ENCODE measurements around the gene BCL2L1.
"Not testable (repeated sequence)": the region's sequence is repeated elsewhere in the genome, so short reads cannot be mapped to it uniquely, and the experiment has no call there.

Gene BCL2L1

GRCh38 chr20:31642837-31643236 lies 79.8 kb downstream of the BCL2L1 start:
- DNase-seq, result no peak

- DNase-seq, result no peak
Measured at GRCh38 chr20:31641391-31641790, 81.3 kb downstream of the BCL2L1 start.

- no peak for DNase-seq
Measured at GRCh38 chr20:31640259-31640658, 82.4 kb downstream of the BCL2L1 start.

GRCh38 chr20:31638816-31639215 lies 83.9 kb downstream of the BCL2L1 start:
- no peak for DNase-seq

DNA sequence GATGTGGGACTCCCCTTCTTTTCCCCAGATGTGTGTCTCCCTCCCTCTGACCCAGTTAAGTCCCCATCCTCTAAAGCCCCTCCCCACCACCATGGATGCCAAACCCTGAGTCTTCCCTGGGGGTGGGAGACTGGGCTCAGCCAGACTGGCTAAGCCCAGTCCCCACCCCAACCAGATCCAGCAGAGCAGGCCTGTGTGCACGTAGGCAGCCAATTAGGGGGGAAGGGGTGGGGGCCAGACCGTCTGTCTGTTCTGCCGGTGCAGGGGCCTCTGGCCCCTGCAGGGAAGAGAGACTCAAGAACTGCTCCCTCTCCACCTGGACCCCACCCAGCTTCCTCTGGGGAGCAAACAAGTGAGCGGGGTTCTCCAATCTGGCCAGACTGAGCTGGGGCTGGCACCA lies 84.4 kb downstream of the BCL2L1 start:
- DNase-seq, result peak; percentile 15

DNA sequence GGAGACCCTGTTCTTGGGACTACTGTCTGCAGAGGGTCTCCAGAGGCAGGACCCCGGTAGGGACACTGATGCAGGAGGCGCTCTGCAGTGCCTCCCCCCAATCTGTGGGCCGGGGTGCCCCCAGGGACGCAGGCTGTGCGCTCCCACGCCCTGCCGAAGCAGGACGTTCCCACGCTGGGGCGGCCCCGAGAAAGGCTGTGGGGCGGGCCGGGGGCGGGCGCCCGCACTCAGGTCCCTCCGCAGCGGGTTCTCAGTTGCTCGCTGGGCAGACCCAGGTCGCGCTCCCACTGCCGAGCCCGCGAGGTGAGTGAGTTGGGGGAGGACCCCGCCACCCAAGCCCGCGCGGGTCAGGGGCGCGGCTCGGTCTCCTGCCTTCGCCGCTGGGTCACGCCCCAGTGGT lies 85.0 kb downstream of the BCL2L1 start, which contains the start of gene COX4I2:
Gene COX4I2, plus strand, starts transcription at position 253 of the 400 bp plus-strand sequence. CDS start 1,106 bp downstream, outside the sequence.
- DNase-seq, result no peak

GRCh38 chr20:31633339-31633914 lies 89.2 kb downstream of the BCL2L1 start:
- no peak for DNase-seq

- no peak for DNase-seq
Measured at GRCh38 chr20:31632548-31633338, 89.9 kb downstream of the BCL2L1 start.

DNA sequence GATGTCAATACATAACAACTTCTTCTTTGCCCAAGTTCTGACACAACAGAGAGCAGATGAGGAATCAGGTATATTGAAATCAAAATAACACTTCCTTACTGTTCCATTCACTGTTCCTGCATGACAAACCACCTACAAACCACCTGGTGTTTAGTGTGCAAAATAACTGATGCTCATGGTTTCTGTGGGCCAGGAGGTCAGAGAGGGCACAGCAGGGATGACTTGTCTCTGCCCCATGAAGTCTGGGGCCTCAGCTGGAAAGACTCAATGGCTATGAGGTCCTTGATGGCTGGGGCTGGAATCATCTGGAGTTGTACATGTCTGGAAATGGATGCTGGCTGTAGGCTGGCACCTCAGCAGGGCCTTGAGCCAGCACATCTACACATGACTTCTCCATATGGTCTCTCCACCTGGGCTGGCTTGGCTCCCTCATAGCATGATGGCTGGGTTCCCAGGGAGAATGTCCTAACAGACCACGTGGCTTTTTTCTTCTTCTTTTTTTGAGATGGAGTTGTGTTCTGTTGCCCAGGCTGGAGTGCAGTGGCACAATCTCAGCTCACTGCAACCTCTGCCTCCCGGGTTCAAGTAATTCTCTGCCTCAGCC lies 92.4 kb downstream of the BCL2L1 start:
- peak; percentile 90 for DNase-seq

DNA sequence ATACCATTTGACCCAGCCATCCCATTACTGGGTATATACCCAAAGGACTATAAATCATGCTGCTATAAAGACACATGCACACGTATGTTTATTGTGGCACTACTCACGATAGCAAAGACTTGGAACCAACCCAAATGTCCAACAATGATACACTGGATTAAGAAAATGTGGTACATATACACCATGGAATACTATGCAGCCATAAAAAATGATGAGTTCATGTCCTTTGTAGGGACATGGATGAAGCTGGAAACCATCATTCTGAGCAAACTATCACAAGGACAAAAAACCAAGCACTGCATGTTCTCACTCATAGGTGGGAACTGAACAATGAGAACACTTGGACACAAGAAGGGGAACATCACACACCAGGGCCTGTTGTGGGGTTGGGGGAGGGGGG lies 94.6 kb downstream of the BCL2L1 start:
- not testable (repeated sequence) for DNase-seq

DNA sequence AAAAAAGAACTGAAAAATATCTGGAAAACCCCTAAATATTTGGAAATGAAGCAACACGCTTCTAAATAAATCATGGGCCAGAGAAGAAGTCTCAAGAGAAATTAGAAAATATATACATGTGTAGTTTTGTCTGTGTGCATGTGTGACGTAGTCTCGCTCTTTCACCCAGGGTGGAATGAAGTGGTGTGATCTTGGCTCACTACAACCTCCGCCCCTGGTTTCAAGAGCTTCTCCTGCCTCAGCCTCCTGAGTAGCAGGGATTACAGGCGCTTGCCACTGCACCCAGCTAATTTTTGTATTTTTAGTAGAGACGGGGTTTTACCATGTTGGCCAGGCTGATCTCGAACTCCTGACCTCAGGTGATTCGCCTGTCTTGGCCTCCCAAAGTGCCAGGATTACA lies 96.1 kb downstream of the BCL2L1 start:
- not testable (repeated sequence) for DNase-seq

- not testable (repeated sequence) for DNase-seq
Measured at GRCh38 chr20:31623123-31623505, 99.6 kb downstream of the BCL2L1 start.

DNA sequence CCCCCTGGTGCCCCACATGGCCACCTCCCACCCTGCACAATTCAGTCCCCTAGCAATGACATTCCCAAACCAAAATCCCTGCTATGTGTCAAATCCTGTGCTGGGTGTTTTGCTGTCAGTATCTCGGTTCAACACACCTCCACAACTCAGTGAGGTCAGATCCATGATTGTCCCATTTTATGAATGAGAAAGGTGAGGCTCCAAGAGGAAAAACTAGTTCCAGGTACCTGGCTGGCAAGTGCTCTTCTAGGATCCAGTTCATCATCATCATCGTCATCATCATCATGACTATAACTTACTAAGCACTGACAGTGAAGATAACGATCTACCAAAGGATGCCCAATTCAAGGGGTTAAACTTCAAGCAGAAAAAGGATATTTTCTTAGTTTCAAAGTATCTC lies 102.4 kb downstream of the BCL2L1 start:
- DNase-seq, result no peak

GRCh38 chr20:31617432-31618104 lies 105.1 kb downstream of the BCL2L1 start:
- DNase-seq, result no peak

DNA sequence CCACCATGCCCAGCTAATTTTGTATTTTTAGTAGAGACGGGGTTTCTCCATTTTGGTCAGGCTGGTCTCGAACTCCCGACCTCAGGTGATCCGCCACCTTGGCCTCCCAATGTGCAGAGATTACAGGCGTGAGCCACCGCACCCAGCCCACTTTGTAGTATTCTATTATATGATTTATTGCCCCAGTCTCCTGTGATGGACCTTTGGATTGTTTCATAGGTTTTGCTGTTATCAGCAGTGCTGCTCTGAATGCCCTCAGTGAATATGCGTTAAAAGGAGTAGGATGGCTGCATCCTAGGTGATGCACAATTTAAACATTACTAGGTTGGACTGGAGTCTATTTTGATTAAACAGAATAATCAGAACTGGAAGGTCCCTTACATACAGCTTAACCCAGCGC lies 107.3 kb downstream of the BCL2L1 start:
- DNase-seq, result no peak

Data from NCI-H1694 treated with DMSO at 0.1 percent for 48 hours (cell line).